Smooth muscle cell (in vitro differentiated cells): Measurements from ENCODE around the gene MAP4K2. TPM values are rescaled to one million over a fixed set of nuclear protein-coding genes. Genes with fewer than 3 reads are reported as not detected.

ENCODE experiments used
- DNase-seq: peaks from one replicate; lab custom pipeline; 2025; ENCODE audit not compliant: unreplicated experiment; lab: John Stamatoyannopoulos, UW
- H2AFZ ChIP-seq: fragments of 200-600 bp; sonication (generic); 2 replicates; pipeline ENCODE4 v1.6.0; 2016; ENCODE audit warnings: antibody characterized with exemption, low read depth, mild to moderate bottlenecking
- H3F3A ChIP-seq: fragments of 200-600 bp; sonication (generic); 2 replicates; pipeline ENCODE4 v1.6.0; 2017; ENCODE audit warnings: antibody characterized with exemption, low read depth
- H3K27ac ChIP-seq: fragments of 200-600 bp; sonication (generic); 2 replicates; pipeline ENCODE4 v1.5.1; 2016; ENCODE audit warnings: low read depth, mild to moderate bottlenecking
- H3K27me3 ChIP-seq: fragments of 200-600 bp; sonication (generic); 2 replicates; pipeline ENCODE4 v1.6.1; 2016; ENCODE audit warnings: low read depth, mild to moderate bottlenecking
- H3K36me3 ChIP-seq: fragments of 200-600 bp; sonication (generic); 2 replicates; pipeline ENCODE4 v1.5.1; 2016; ENCODE audit warnings: low read depth
- H3K4me1 ChIP-seq: fragments of 200-600 bp; sonication (generic); 2 replicates; pipeline ENCODE4 v1.5.1; 2016; ENCODE audit warnings: low read depth
- H3K4me2 ChIP-seq: fragments of 200-600 bp; sonication (generic); 2 replicates; pipeline ENCODE4 v1.6.0; 2016; ENCODE audit warnings: mild to moderate bottlenecking
- H3K4me3 ChIP-seq: fragments of 200-600 bp; sonication (generic); 2 replicates; pipeline ENCODE4 v1.5.1; 2016; ENCODE audit warnings: mild to moderate bottlenecking
- H3K79me2 ChIP-seq: fragments of 200-600 bp; sonication (generic); 2 replicates; pipeline ENCODE4 v1.6.0; 2016; ENCODE audit warnings: low read depth, mild to moderate bottlenecking
- H3K9ac ChIP-seq: fragments of 200-600 bp; sonication (generic); 2 replicates; pipeline ENCODE4 v1.6.0; 2016; ENCODE audit warnings: low read depth
- H3K9me3 ChIP-seq: fragments of 200-600 bp; sonication (generic); replicated peaks from 2 replicates; pipeline ENCODE4 v1.5.1; 2016; ENCODE audit warnings: low read depth
- H4K20me1 ChIP-seq: fragments of 200-600 bp; sonication (generic); 2 replicates; pipeline ENCODE4 v1.6.0; 2016; ENCODE audit warnings: low read depth
- CTCF ChIP-seq: fragments of 200-600 bp; sonication (generic); IDR thresholded peaks from 2 replicates; pipeline ENCODE4 v1.5.1; 2017; ENCODE audit warnings: borderline replicate concordance, mild to moderate bottlenecking, antibody characterized with exemption; ENCODE audit not compliant: insufficient read depth, poor library complexity, severe bottlenecking
- WGBS: methylation state at CpG from one replicate; pipeline ENCODE4 v1.1.7; 2016; ENCODE audit warnings: low lambda C conversion rate; 5-methylcytosine and 5-hydroxymethylcytosine counted together
- polyA plus RNA-seq: library from polyadenylated mRNA; unstranded; fragments of >200 nt; fragmentation: Nextera tagmentation; extraction: Ambion mirVana; gene quantifications from 2 replicates; pipeline ENCODE4 v1.2.1, GENCODE V29; 2016
- total RNA-seq: library from RNA; depleted of rRNA; stranded (reverse); fragments of >200 nt; gene quantifications from 2 replicates; pipeline ENCODE4 v1.2.3, GENCODE V29; 2014

Gene MAP4K2
- total and polyA plus RNA-seq, 2 experiments from 2014 or later: 23.6 to 28.9 TPM

DNA sequence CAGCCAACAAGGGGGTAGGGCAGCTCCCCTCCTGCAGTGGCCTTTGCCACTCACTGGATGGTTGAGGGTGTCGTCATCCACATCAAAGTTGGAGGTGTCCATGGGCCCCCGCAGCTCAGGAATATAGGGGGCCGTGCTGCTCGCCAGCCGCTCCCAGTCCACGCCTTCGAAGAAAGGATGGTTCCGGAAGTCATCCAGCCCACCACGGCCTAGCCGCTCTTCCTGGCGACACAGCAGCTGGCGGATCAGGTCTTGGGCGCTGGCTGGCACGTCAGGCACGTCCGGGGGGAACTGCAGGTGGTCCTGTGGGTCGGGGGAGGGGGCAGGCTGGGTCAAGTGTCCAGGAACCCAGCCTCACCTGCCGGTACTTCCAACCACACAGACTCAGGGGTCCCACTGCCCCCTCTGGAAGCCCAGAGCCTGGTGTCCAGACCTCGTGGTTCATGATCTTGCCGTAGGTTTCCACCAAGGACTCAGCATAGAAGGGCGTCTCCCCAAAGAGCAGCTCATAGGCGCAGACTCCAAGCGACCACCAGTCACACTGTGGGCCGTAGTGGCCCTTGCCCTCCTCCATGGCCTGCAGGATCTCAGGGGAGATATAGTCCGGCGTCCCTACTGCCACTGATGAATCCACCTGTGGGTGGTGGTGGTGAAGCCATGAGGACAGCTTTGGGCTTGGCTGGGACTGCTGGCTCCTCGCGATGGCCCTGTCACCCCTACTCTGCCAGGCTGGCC is 35.8 kb upstream of the MAP4K2 start:
- Histone ChIP-seq H3K9ac (no peak overlapping the region), H3K27me3 (no peaks in the 10 kb centered on the region), H3K36me3 (no peaks in the 10 kb centered on the region), H2AFZ (no peak overlapping the region), H3F3A (no peaks in the 10 kb centered on the region), H3K4me2 (no peak overlapping the region), H3K9me3 (no peaks in the 10 kb centered on the region), H3K27ac (no peak overlapping the region), H3K79me2 (no peaks in the 10 kb centered on the region), H4K20me1 (no peaks in the 10 kb centered on the region), H3K4me3 (no peak overlapping the region), H3K4me1 (peaks cover 12% of the 10 kb centered on the region)
- WGBS: 96% methylated on average over 24 of the region's 28 CpGs
- no peak for TF ChIP-seq CTCF
- no peak for DNase-seq

DNA sequence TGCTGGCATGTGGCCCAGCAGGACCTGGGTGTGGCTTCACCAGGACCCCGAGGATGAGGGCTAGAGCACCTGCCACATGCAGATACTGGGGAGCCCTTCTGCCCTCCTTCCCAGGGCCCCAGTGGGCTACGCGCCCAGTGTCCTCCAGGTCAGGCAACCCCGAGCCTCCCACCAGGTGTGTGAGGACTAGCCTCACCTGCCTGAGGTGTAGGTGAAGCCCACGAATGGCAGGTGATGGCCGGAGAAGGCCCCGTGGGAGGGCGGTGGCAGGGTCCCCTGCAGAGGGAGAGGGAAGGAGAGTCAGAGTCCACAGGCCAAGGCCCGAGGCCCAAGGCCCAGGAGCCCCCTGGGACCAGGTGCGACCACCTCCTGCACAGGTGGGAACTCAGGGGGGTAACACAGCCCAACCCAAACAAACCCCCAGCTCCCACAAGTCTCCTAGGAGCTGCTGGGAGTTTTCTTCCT is 34.9 kb upstream of the MAP4K2 start:
- no peaks in the 10 kb centered on the region for H3K27me3 ChIP-seq
- H2AFZ ChIP-seq: no peak overlapping the region
- no peak overlapping the region for H3K9ac ChIP-seq
- no peaks in the 10 kb centered on the region for H3K9me3 ChIP-seq
- no peak overlapping the region for H3K27ac ChIP-seq
- H3K4me2 ChIP-seq: no peak overlapping the region
- no peak overlapping the region for H3K4me3 ChIP-seq
- no peak for TF ChIP-seq CTCF
- peaks cover 7% of the 10 kb centered on the region for H3K4me1 ChIP-seq
- over 99% methylated on average over 10 of the region's 10 CpGs for WGBS
- no peaks in the 10 kb centered on the region for H4K20me1 ChIP-seq
- DNase-seq: no peak
- no peaks in the 10 kb centered on the region for H3K36me3 ChIP-seq
- H3F3A ChIP-seq: no peaks in the 10 kb centered on the region
- H3K79me2 ChIP-seq: no peaks in the 10 kb centered on the region

DNA sequence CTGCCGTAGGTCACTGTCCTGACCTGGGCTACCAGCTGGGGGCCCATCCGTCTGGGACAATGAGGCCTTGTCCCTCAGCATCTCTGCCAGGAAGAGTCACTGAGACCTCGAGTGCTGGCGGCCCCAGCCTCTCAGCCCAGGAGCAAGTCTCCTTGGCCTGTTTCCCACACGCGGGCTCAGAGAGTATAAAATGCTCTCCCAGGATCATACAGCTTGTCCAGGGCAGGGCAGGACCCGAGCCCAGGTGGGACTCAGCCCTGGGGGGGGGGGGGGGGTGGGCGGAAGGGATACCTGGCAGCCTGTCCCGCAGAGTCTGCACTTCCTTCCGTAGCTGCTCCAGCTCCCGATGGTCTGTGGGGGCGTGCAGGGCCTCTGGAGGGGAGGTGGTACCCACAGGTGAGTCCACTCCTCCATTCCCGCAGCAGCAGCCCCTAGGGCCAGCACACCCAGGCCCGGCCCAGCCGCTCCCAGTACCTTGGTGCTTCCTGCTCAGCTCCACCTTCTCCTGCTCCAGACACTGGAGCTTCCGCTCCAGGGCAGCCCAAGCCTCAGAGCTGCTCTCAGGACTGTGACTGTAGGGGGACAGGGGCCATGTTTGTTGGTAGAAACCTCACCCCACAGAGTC is 33.5 kb upstream of the MAP4K2 start:
- Histone ChIP-seq H3K36me3 (no peaks in the 10 kb centered on the region), H3K9ac (no peak overlapping the region), H3K4me1 (no peaks in the 10 kb centered on the region), H4K20me1 (no peaks in the 10 kb centered on the region), H3F3A (no peaks in the 10 kb centered on the region), H3K9me3 (no peaks in the 10 kb centered on the region), H3K4me3 (no peak overlapping the region), H2AFZ (no peak overlapping the region), H3K4me2 (no peak overlapping the region), H3K27me3 (no peaks in the 10 kb centered on the region), H3K27ac (no peak overlapping the region), H3K79me2 (no peaks in the 10 kb centered on the region)
- 98% methylated on average over 11 of the region's 16 CpGs for WGBS
- DNase-seq: no peak
- TF ChIP-seq CTCF: no peak
